GM18519 (cell line): ENCODE measurements around the gene GGPS1.
"Not testable (repeated sequence)": the region's sequence is repeated elsewhere in the genome, so short reads cannot be mapped to it uniquely, and the experiment has no call there.

Experiments used
- ATAC-seq: cut with Tn5 transposase; IDR thresholded peaks from one replicate; pipeline ENCODE4 v1.9.1; 2021; ENCODE audit warnings: mild to moderate bottlenecking, moderate library complexity; ENCODE audit not compliant: unreplicated experiment, low FRiP score

The GGPS1 gene

GRCh38 chr1:235328271-235329138, at the start of gene GGPS1:
GGPS1 (plus strand) TSS chr1:235328570; CDS start chr1:235335265, 6,695 bp downstream.
- peak; percentile 63 for ATAC-seq

DNA sequence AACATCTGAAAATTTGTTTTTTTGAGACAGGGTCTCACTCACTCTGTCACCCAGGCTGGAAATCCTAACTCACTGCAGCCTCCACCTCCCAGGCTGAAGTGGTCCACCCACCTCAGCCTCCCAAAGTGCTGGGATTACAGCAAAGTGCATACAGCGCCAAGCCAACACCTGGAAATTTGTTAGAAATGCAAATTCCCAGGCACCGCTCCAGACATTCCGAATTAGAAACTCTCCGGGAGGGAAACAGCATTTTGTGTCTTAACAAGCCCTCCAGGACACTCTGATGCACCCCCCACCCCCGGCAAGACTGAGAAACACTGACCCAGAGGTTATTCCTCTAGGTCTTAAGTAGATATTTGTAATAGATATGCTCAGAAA, 49.5 kb upstream of the GGPS1 start:
- no peak for ATAC-seq

GRCh38 chr1:235279694-235280093, 48.7 kb upstream of the GGPS1 start:
- no peak for ATAC-seq

DNA sequence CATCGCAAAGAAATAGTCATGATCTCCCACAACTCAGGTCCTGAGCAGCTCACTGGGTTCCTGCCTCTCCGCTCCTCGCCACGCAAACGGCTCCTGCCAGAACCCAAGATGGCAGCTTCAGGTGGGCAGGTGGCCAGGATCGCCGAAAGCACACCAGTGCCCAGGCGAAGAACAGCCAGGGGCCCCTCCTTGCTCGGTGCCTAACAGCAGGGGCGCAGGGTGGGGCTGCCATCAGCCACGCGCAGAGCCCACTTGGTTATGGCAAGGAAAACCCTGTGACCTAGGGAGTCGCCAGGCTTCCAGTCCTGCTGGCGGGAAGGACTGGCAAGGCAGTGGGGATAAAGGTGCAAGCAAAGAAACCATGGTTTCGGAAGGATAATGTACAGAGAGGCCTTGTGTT, 47.9 kb upstream of the GGPS1 start:
- no peak for ATAC-seq

GRCh38 chr1:235283636-235284035, 44.7 kb upstream of the GGPS1 start:
- not testable (repeated sequence) for ATAC-seq

GRCh38 chr1:235284231-235284769, 44.1 kb upstream of the GGPS1 start:
- ATAC-seq = no peak

DNA sequence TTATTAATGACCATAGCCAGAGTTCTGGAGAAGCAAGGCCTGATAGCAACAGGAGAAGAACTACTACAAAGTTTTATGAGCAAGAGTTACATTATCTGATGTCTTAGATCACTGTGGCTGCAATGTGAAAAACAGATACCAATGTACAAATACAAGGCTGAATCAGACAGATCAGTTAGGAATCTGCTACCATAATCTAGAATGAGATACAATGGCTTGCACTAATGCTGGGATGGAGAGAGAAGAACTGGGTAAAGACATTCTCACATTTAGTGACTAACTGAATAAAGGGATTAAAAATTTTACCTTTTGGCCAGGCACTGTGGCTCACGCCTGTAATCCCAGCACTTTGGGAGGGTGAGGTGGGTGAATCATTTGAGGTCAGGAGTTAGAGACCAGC, 41.7 kb upstream of the GGPS1 start:
- ATAC-seq = no peak

DNA sequence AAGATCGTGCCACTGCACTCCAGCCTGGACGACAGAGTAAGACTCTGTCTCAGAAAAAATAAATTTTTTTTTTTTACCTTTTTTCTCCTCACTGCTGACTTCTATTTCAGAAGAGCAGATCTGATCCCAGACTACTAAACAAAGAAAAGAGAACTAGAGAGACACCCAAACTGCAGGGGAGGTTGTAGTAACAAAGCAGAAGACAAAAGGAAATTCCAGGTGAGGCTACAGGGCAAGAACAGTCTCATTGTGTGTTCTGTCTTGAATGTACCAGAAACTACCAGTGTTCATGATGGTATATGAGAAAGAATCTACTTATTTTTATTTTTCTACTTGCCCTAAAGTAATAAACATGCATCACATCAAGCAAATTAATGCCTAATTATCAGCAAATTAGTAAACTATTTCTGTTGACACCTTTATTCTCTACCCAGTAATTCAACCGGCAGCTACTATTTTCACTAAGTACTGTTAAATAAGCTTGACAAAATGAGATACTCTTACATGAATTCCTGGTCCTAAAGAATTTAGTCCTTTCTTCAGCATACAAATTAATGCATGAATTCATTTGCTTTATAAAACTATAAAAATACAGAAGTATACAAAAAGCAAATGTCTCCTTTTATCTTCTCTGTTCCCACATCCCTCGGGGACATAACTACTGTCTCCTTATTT, 41.0 kb upstream of the GGPS1 start:
- ATAC-seq = no peak

DNA sequence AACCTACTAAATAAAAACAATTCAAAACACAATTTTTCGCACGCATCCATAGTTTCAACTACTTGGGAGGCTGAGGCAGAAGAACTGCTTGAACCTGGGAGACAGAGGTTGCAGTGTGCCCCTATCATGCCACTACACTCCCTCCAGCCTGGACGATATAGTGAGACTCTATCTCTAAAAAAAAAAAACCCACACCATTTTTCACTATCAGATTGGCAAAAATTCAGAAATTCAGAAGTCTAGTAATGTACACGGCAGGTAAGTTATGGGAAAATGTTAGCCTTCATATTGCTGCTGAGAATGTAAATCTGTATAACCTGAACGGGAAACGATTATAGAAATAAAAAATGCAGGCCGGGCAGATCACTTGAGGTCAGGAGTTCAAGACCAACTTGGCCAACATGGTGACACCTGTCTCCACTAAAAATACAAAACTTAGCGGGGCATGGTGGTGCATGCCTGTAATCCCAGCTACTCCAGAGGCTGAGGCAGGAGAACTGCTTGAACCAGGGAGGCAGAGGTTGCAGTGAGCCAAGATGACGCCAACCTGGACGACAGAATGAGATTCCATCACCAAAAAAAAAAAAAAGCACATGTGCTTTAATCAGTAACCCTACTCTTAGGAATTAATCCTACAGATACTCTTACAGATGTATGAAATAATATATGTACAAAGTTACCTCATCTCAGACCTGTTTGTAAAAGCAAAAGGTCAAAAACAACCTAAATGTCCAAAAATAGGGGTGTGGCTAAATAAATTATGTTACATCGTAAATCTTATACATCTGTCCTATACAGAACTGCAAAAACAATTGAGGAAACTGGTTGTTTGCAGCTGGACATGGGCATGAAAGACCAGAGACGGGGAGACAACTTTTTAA, 38.3 kb upstream of the GGPS1 start:
- no peak for ATAC-seq

DNA sequence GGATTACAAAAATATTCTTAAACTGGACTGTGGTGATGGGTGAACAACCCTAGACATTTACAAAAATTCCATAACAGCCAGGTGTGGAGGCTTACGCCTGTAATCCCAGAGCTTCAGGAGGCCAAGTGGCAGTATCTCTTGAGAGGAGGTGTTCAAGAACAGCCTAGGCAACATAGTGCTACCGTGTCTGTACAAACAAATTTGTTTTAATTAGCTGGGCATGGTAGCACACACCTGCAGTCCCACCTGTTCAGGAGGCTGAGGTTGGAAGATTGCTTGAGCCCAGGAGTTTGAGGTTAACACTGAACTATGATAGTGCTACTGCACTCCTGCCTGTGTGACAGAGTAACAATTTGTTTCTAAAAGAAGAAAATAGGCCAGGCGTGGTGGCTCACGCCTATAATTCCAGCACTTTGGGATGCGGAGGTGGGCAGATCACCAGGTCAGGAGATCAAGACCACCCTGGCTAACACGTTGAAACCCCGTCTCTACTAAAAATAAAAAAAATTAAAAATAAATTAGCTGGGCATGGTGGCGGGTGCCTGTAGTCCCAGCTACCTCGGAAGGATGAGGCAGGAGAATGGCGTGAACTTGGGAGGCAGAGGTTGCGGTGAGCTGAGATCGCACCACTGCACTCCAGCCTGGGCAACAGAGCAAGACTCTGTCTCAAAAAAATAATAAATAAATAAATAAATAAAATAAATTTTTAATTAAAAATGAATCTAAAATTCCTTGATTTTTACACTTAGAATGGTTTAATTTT, 37.4 kb upstream of the GGPS1 start:
- ATAC-seq = no peak

GRCh38 chr1:235291599-235292091, 36.7 kb upstream of the GGPS1 start:
- ATAC-seq = no peak

- ATAC-seq = no peak
These were observed 35.6 kb upstream of the GGPS1 start for GRCh38 chr1:235292790-235293189.

DNA sequence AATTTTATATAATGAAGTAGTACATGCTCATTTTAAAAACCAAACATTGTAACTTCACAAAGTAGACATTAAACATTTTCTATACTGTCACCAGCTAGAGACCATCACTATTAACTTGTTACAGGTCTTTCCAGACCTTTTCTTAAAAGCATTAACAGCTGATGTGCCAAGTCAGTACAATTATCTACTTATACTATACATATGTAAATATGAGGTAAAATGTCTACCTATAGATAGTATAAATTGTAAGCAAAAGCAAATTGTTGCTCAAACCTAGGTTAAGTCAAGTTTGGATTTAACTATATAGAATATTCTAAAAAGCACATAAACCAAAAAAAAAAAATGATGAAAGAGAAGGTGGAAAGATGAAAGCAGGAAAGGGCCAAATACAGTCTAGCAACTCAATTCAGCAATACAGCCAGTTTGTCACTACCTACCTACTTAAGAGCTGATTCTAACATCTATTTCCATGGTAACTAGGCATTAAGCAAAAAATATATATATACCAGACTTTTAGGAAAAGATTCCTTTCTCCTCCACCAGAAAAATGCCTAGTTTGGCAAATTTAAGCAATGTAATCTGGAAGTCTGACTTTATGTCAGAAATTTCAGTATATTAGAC, 34.9 kb upstream of the GGPS1 start:
- ATAC-seq = no peak

- ATAC-seq = no peak
These were observed 32.4 kb upstream of the GGPS1 start for GRCh38 chr1:235295902-235296350.

DNA sequence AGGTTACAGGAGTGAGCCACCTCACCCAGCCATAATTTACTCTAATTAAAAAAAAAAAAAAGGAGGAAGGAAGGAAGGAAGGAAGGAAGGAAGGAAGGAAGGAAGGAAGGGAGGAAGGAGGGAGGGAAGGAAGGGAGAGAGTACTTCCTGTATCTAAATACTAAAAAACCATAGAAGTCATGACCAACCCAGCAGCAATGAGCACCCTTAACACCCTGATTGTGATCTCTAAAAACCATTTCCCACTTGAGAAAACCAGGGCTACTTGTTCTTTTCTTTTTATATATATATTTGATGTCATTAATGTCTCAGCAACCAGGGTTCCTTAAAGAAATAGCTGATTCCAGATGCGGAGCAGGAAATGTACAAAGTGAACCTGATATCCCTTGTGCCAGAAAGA, 31.6 kb upstream of the GGPS1 start:
- no peak for ATAC-seq

DNA sequence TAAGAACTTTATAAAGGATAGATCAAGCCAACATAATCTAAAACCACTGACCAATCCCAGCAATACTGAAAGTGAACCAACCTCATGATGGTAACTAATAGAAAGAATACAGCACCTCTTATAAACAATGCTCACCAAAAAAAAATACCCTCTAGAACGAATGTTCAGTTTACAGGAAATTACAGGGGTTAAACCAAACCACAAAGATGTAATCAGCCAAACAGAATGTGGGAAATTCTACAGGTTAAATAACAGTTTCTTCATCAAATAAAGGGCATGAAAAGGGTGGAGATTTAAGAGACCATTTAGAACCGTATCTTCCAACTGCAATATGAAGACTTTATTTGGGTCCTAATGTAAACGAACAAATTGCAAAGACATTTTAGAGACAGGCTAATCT, 30.8 kb upstream of the GGPS1 start:
- no peak for ATAC-seq

DNA sequence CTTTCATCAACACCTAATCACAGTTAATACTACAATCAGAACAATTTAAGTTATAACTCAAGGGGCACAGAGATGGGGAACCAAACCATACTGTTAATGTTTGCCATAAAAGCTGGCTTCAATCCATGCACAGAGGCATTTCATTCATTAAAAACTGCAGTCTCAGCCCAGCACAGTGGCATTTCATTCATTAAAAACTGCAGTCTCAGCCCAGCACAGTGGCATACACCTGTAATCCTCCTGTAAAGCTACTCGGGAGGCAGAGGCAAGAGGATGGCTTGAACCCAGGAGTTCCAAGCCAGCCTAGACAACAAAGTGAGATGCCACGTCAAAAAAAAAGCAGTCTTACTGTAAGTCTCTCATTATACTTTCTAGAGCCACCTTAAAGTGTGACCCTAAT, 29.6 kb upstream of the GGPS1 start:
- no peak for ATAC-seq

- ATAC-seq = no peak
These were observed 29.1 kb upstream of the GGPS1 start for GRCh38 chr1:235299169-235299858.

DNA sequence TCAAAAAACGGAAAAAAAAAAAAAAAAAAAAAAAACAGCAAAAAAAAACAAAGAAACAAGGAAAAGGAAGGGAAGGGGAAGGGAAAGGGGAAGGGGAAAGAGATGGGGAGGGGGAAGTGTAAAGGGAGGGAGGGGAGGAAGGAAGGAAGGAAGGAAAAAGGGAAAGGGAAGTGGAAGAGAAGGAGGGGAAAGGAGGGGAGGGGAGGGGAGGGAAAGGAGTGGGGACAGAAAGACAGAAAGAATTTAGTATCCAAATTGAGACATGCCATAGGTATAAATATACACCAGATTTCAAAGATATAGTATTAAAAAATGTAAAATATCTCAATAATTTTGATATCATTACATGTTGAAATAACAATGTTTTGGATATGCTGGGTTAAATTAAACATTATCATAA, 26.2 kb upstream of the GGPS1 start:
- no peak for ATAC-seq
